ENCODE measurements around the gene CTNNA1. TPM values are rescaled to one million over a fixed set of nuclear protein-coding genes. Genes with fewer than 3 reads are reported as not detected.

CTNNA1 gene
- polyA plus RNA-seq, 1 of the 3 experiments (the other 2 are of a cell fraction) = 130 TPM

- ChIA-PET CTCF (no interaction called here), POLR2A (no interaction called here)
- no peaks in the 10 kb centered on the region for H3K36me3 ChIP-seq (replicated peaks in 1 of 2; ENCODE audit: control insufficient read depth in 1 of 2, insufficient read depth in 2 of 2, low read length in 1 of 2)
- 94% methylated on average over 1 of the region's 1 CpG for WGBS (ENCODE audit: low lambda C conversion rate)
- no peak overlapping the region for H3K27ac ChIP-seq (ENCODE audit: low read depth in 2 of 2, low read length in 1 of 2)
- no peaks in the 10 kb centered on the region for H3K9me3 ChIP-seq
- no peak overlapping the region for H3K4me2 ChIP-seq
- DNase-seq = no peak
- peaks cover 8 to 12% of the 10 kb centered on the region in 2 experiments; a peak in 2 of 4 replicates for H3K4me1 ChIP-seq (ENCODE audit: control insufficient read depth in 1 of 2, insufficient read depth in 2 of 2, low read depth in 1 of 2, low read length in 1 of 2)
- H3K79me2 ChIP-seq (ENCODE audit: insufficient read depth) = no peaks in the 10 kb centered on the region
- TF ChIP-seq EP300 (IDR thresholded peaks at IDR 0.05; ENCODE audit: borderline replicate concordance in 1 of 2, low read depth in 1 of 2, low read length in 1 of 2) (no peak), CTCF (IDR thresholded peaks at IDR 0.05) (no peak), NRF1 (IDR thresholded peaks at IDR 0.05; ENCODE audit: low read depth, low read length) (no peak), SMC3 (IDR thresholded peaks at IDR 0.05; ENCODE audit: low read depth, low read length) (no peak), GABPA (IDR thresholded peaks at IDR 0.05; ENCODE audit: low read depth) (no peak), RFX5 (IDR thresholded peaks at IDR 0.05; ENCODE audit: low read length) (no peak), FOXM1 (IDR thresholded peaks at IDR 0.05; ENCODE audit: low read depth) (no peak), MEF2A (IDR thresholded peaks at IDR 0.05; ENCODE audit: borderline replicate concordance, low read depth) (no peak), ZBTB33 (IDR thresholded peaks at IDR 0.05; ENCODE audit: borderline replicate concordance, low read depth) (no peak)
- H3F3A ChIP-seq (replicated peaks; ENCODE audit: insufficient read depth) = no peaks in the 10 kb centered on the region
- H3K9me2 ChIP-seq = no peaks in the 10 kb centered on the region
- H4K20me1 ChIP-seq (ENCODE audit: insufficient read depth) = no peaks in the 10 kb centered on the region
- no peak overlapping the region for H3K9ac ChIP-seq
- H3K27me3 ChIP-seq (ENCODE audit: insufficient read depth) = no peaks in the 10 kb centered on the region
- no peak overlapping the region for H3K4me3 ChIP-seq (ENCODE audit: low read depth in 2 of 2, low read length in 1 of 2)
- no peak overlapping the region for H2AFZ ChIP-seq (ENCODE audit: low read depth)
Measured at GRCh38 chr5:138978581-138978980, 225.4 kb downstream of the CTNNA1 start.

GRCh38 chr5:138979684-138980280 lies 226.6 kb downstream of the CTNNA1 start:
- 96% methylated on average over 5 of the region's 5 CpGs for WGBS (ENCODE audit: low lambda C conversion rate)
- Histone ChIP-seq H2AFZ (ENCODE audit: low read depth) (no peak overlapping the region), H3K9me3 (no peaks in the 10 kb centered on the region), H3K27me3 (ENCODE audit: insufficient read depth) (no peaks in the 10 kb centered on the region), H3K9me2 (no peaks in the 10 kb centered on the region), H3K79me2 (ENCODE audit: insufficient read depth) (no peaks in the 10 kb centered on the region), H3K4me2 (no peak overlapping the region), H3K4me1 (ENCODE audit: control insufficient read depth in 1 of 2, insufficient read depth in 2 of 2, low read depth in 1 of 2, low read length in 1 of 2) (peaks cover 5 to 8% of the 10 kb centered on the region in 2 experiments; a peak in 2 of 4 replicates), H3F3A (replicated peaks; ENCODE audit: insufficient read depth) (no peaks in the 10 kb centered on the region), H3K4me3 (ENCODE audit: low read depth in 2 of 2, low read length in 1 of 2) (no peak overlapping the region), H4K20me1 (ENCODE audit: insufficient read depth) (no peaks in the 10 kb centered on the region), H3K9ac (no peak overlapping the region), H3K36me3 (replicated peaks in 1 of 2; ENCODE audit: control insufficient read depth in 1 of 2, insufficient read depth in 2 of 2, low read length in 1 of 2) (no peaks in the 10 kb centered on the region), H3K27ac (ENCODE audit: low read depth in 2 of 2, low read length in 1 of 2) (no peak overlapping the region)
- CTCF ChIA-PET = no interaction called here
- POLR2A ChIA-PET = no interaction called here
- TF ChIP-seq EZH2phosphoT487 (IDR thresholded peaks at IDR 0.05; ENCODE audit: borderline replicate concordance, low read depth) (no peak), CTCF (IDR thresholded peaks at IDR 0.05) (no peak), REST (IDR thresholded peaks at IDR 0.05; ENCODE audit: low read depth, low read length) (no peak)
- DNase-seq = no peak

All from SK-N-SH (cell line).